ENCODE measurements around the gene JAK2. TPM values are rescaled to one million over a fixed set of nuclear protein-coding genes. Genes with fewer than 3 reads are reported as not detected.

The JAK2 gene
- total RNA-seq = 7.9 and 10.3 TPM in 2 replicates

GRCh38 chr9:4984621-4985385, at the start of gene JAK2:
Gene JAK2, plus strand, starts transcription at chr9:4985272. Its CDS starts 36,716 bp downstream, at chr9:5021988.

Other genes starting within 250 kb of the JAK2 start
- gene AK3, start 244.1 kb upstream of the JAK2 start, total RNA-seq = 55.5 and 66.6 TPM in 2 replicates
- gene RCL1, start 192.3 kb upstream of the JAK2 start, total RNA-seq = 7.8 and 12.4 TPM in 2 replicates
- not detected in 2 replicates for gene INSL6, start 200.4 kb downstream of the JAK2 start, total RNA-seq
- gene INSL4, start 246.1 kb downstream of the JAK2 start, total RNA-seq = not detected in 2 replicates

All from cardiac ventricle fibroblast (primary cell).